ENCODE data around the gene KIF25.
"Not testable (repeated sequence)": the region's sequence is repeated elsewhere in the genome, so short reads cannot be mapped to it uniquely, and the experiment has no call there.

KIF25 gene

GRCh38 chr6:167995731-167996151 lies 1.7 kb upstream of the KIF25 start:
- DNase-seq (ENCODE audit: low read depth): no peak

- no peak for DNase-seq (ENCODE audit: low read depth)
These were observed 859 bp upstream of the KIF25 start for GRCh38 chr6:167996424-167997199.

DNA sequence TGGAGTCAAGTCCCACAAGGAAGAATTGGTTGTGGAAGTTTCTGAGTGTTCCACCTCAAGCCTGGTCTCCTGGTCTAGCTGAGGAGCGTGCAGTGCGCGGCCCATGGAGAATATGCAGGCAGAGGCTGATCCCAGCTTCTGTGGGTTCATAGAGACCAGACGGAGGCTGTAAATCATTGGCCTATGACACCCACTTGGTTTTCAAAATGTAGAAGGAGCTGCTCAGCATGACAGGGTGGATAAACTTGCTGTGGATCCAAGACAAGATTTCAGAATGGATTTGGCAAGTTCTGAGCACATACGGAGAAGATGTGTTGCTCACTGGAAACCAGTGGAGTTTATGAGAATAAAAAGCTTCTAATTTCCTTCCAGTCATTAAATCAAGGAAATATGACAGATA lies 744 bp downstream of the KIF25 start:
- DNase-seq (ENCODE audit: low read depth): no peak

- no peak for DNase-seq (ENCODE audit: low read depth)
These were observed 2.9 kb downstream of the KIF25 start for GRCh38 chr6:168000198-168001028.

GRCh38 chr6:168001029-168001332 lies 3.5 kb downstream of the KIF25 start:
- no peak for DNase-seq (ENCODE audit: low read depth)

DNA sequence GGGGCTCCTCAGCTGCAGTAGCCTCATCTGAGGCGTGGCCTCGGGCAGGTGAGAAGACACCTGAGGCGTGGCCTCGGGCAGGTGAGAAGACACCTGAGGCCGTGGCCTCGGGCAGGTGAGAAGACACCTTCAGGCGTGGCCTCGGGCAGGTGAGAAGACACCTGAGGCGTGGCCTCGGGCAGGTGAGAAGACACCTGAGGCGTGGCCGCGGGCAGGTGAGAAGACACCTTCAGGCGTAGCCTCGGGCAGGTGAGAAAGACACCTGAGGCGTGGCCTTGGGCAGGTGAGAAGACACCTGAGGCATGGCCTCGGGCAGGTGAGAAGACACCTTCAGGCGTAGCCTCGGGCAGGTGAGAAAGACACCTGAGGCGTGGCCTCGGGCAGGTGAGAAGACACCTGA lies 4.0 kb downstream of the KIF25 start:
- not testable (repeated sequence) for DNase-seq (ENCODE audit: low read depth)

- DNase-seq (ENCODE audit: low read depth): no peak
These were observed 5.3 kb downstream of the KIF25 start for GRCh38 chr6:168002804-168003203.

DNA sequence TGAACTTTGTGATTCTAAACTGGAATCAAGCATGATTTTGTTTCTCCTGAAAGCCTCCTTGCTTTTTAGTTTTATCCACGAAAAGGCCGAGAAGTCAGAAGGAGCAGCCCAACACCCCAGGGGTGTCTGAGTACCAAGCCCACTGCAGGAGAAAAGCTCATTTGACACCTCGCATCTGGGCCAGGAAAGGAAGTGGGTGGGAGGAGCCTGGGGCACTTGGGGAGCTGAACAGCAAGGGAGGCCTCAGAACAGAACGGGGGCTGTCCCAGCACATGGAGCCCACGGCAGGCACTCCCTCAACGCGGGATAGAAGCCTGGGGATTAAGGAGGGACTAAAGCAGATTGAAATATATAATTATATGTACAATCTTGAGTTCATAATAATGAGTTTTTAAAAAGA lies 6.6 kb downstream of the KIF25 start:
- DNase-seq (ENCODE audit: low read depth): no peak

- no peak for DNase-seq (ENCODE audit: low read depth)
These were observed 7.5 kb downstream of the KIF25 start for GRCh38 chr6:168004945-168005344.

- DNase-seq (ENCODE audit: low read depth): no peak
These were observed 8.3 kb downstream of the KIF25 start for GRCh38 chr6:168005796-168006195.

GRCh38 chr6:168007592-168008338 lies 10.3 kb downstream of the KIF25 start:
- DNase-seq (ENCODE audit: low read depth): no peak

DNA sequence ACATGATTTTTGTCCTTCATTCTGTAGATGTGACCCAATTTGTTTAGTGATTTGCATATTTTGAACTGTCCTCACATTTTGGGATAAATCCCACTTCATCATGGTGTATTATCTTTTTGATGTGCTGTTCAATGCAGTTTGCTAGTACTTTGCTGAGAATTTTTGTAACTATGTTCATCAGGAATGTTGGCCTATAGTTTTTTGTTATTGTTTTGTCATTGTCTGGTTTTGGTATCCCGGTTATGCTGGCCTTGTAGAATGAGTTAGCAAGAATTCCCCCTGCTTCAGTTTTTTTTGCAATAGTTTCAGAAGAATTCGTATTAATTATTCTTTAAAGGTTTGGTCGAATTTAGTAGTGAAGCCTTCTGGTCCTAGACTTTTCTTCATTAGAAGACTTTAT lies 11.9 kb downstream of the KIF25 start:
- DNase-seq (ENCODE audit: low read depth): no peak

DNA sequence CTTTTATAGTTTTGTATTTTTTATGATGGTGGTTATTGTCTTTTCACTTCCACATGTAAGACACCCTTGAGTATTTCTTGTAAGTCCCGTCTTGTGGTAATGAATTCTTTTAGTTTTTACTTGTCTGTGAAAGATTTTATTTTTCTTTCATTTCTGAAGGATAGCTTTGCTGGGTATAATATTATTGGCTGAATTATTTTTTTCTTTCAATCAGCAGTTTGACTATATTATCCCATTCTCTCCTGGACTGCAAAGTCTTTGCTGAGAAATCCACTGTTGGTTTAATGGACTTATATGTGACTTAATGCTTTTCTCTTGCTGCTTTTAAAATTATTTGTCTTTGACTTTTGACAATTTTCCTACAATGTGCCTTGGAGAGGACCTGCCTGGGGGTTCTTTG lies 13.8 kb downstream of the KIF25 start:
- no peak for DNase-seq (ENCODE audit: low read depth)

- DNase-seq (ENCODE audit: low read depth): no peak
These were observed 15.2 kb downstream of the KIF25 start for GRCh38 chr6:168012431-168013249.

GRCh38 chr6:168013250-168013915 lies 15.9 kb downstream of the KIF25 start:
- no peak for DNase-seq (ENCODE audit: low read depth)

- DNase-seq (ENCODE audit: low read depth): no peak
These were observed 17.0 kb downstream of the KIF25 start for GRCh38 chr6:168014428-168014827.

- DNase-seq (ENCODE audit: low read depth): no peak
These were observed 17.5 kb downstream of the KIF25 start for GRCh38 chr6:168015009-168015408.

- DNase-seq (ENCODE audit: low read depth): no peak
These were observed 18.2 kb downstream of the KIF25 start for GRCh38 chr6:168015482-168016175.

GRCh38 chr6:168016176-168016620 lies 18.7 kb downstream of the KIF25 start:
- no peak for DNase-seq (ENCODE audit: low read depth)

DNA sequence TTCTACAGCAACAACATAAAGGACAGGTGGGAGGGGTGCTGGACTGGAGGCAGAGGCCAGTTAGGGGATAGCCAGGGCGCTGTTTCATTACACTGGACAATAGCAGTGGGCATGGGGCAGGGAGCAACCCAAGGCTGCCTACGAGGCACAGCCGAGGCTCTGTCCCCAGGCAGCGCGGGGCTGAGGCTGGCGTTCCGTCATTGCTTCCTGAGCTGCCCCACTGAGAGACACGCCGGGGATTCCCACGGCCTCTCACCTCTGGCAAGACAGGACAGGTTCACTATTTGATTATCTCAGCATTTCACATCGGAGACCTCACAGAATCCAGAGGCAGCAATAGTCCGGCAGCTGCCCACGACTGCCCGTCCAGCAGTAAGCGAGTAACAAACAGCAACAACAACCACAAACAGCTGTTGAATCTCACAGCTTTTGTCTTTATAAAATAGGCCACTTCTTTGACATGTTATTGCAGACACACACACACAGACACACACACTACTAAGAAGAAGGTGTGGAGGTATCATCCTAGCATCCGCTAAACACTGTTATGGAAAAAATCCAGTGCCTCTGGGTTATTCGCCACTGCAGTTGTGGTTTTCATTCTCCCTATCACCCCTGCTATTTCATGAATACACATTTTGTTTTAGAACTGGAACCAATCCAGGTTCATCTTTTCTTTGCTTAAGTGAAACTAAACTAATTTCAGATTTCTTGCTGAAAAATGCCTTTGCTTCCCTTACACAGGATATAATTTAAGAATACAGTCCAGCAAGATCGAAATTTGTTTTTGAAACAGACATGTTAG lies 19.5 kb downstream of the KIF25 start:
- no peak for DNase-seq (ENCODE audit: low read depth)
